ENCODE measurements around the gene WDR5. TPM values are rescaled to one million over a fixed set of nuclear protein-coding genes. Genes with fewer than 3 reads are reported as not detected.

Gene WDR5
- total RNA-seq, 1 experiment from 2014 or later = 29.1 TPM

GRCh38 chr9:134181648-134182034 lies 45.8 kb downstream of the WDR5 start:
- intact Hi-C loops (cut with micrococcal nuclease) = no loop called here
- ChIA-PET POLR2A (ENCODE audit: unreplicated experiment) (no interaction called here), CTCF (no interaction called here)
- BruUV-seq (replicated peaks) = no TSS peak
- Histone ChIP-seq H3F3A (ENCODE audit: low read length, unreplicated experiment) (no peaks in the 10 kb centered on the region), H3K9me2 (replicated peaks; ENCODE audit: low read length) (no peaks in the 10 kb centered on the region), H3K4me3 (ENCODE audit: low read length) (no peak overlapping the region), H2AFZ (ENCODE audit: low read length) (no peak overlapping the region), H3K79me2 (ENCODE audit: low read length) (no peaks in the 10 kb centered on the region), H3K36me3 (ENCODE audit: low read depth, low read length) (no peaks in the 10 kb centered on the region), H3K9ac (ENCODE audit: low read length) (no peak overlapping the region), H4K20me1 (ENCODE audit: low read length) (no peaks in the 10 kb centered on the region), H3K4me2 (ENCODE audit: low read length) (no peak overlapping the region), H3K9me3 (ENCODE audit: low read length) (no peaks in the 10 kb centered on the region), H3K27ac (ENCODE audit: low read length) (no peak overlapping the region), H3K4me1 (ENCODE audit: insufficient read depth, low read length) (no peaks in the 10 kb centered on the region), H3K27me3 (ENCODE audit: low read length) (peaks cover under 1% of the 10 kb centered on the region; the same call in 1 of the 2 replicates)
- DNase-seq (no peak), ATAC-seq (no peak)
- TF ChIP-seq EZH2 (IDR thresholded peaks at IDR 0.05; ENCODE audit: low read length, unreplicated experiment) (no peak), EZH2phosphoT487 (IDR thresholded peaks at IDR 0.05; ENCODE audit: borderline replicate concordance, low read length) (no peak), CTCF (conservative IDR thresholded peaks at IDR 0.05; ENCODE audit: low read depth, low read length) (no peak)

GRCh38 chr9:134182554-134183085 lies 46.7 kb downstream of the WDR5 start:
- BruUV-seq (replicated peaks) = no TSS peak
- no peaks in the 10 kb centered on the region for H3K27me3 ChIP-seq (ENCODE audit: low read length)
- H3K27ac ChIP-seq (ENCODE audit: low read length) = no peak overlapping the region
- no peak overlapping the region for H3K9ac ChIP-seq (ENCODE audit: low read length)
- POLR2A ChIA-PET (ENCODE audit: unreplicated experiment) = no interaction called here
- no peaks in the 10 kb centered on the region for H3K79me2 ChIP-seq (ENCODE audit: low read length)
- ATAC-seq = no peak
- no peak overlapping the region for H2AFZ ChIP-seq (ENCODE audit: low read length)
- H3K9me3 ChIP-seq (ENCODE audit: low read length) = no peaks in the 10 kb centered on the region
- H3F3A ChIP-seq (ENCODE audit: low read length, unreplicated experiment) = no peaks in the 10 kb centered on the region
- no peaks in the 10 kb centered on the region for H4K20me1 ChIP-seq (ENCODE audit: low read length)
- no peak overlapping the region for H3K4me3 ChIP-seq (ENCODE audit: low read length)
- intact Hi-C loops (cut with micrococcal nuclease) = no loop called here
- TF ChIP-seq EZH2 (IDR thresholded peaks at IDR 0.05; ENCODE audit: low read length, unreplicated experiment) = no peak
- TF ChIP-seq EZH2phosphoT487 (IDR thresholded peaks at IDR 0.05; ENCODE audit: borderline replicate concordance, low read length) = no peak
- TF ChIP-seq CTCF (conservative IDR thresholded peaks at IDR 0.05; ENCODE audit: low read depth, low read length) = no peak
- no peak overlapping the region for H3K4me2 ChIP-seq (ENCODE audit: low read length)
- CTCF ChIA-PET = no interaction called here
- DNase-seq = no peak
- no peaks in the 10 kb centered on the region for H3K9me2 ChIP-seq (replicated peaks; ENCODE audit: low read length)
- no peaks in the 10 kb centered on the region for H3K4me1 ChIP-seq (ENCODE audit: insufficient read depth, low read length)
- no peaks in the 10 kb centered on the region for H3K36me3 ChIP-seq (ENCODE audit: low read depth, low read length)

- ChIA-PET CTCF (no interaction called here), POLR2A (ENCODE audit: unreplicated experiment) (interaction anchor here (0.6 kb wide), 1 partner anchor 116 kb away, joined by 3 read pairs; no protein-coding TSS in a partner anchor)
- TF ChIP-seq CTCF (conservative IDR thresholded peaks at IDR 0.05; ENCODE audit: low read depth, low read length) = no peak
- Histone ChIP-seq H3K79me2 (ENCODE audit: low read length) (no peaks in the 10 kb centered on the region), H3F3A (ENCODE audit: low read length, unreplicated experiment) (no peaks in the 10 kb centered on the region), H3K9me3 (ENCODE audit: low read length) (no peaks in the 10 kb centered on the region), H3K4me2 (ENCODE audit: low read length) (no peak overlapping the region), H2AFZ (ENCODE audit: low read length) (no peak overlapping the region), H3K9ac (ENCODE audit: low read length) (no peak overlapping the region), H3K36me3 (ENCODE audit: low read depth, low read length) (no peaks in the 10 kb centered on the region), H3K9me2 (replicated peaks; ENCODE audit: low read length) (no peaks in the 10 kb centered on the region), H3K27me3 (ENCODE audit: low read length) (no peaks in the 10 kb centered on the region), H3K4me3 (ENCODE audit: low read length) (no peak overlapping the region), H4K20me1 (ENCODE audit: low read length) (no peaks in the 10 kb centered on the region), H3K27ac (ENCODE audit: low read length) (no peak overlapping the region), H3K4me1 (ENCODE audit: insufficient read depth, low read length) (no peaks in the 10 kb centered on the region)
- DNase-seq (no peak), ATAC-seq (no peak)
- no TSS peak for BruUV-seq (replicated peaks)
- intact Hi-C loops (cut with micrococcal nuclease) = no loop called here
These were observed 49.7 kb downstream of the WDR5 start for GRCh38 chr9:134185536-134186011.
